ENCODE measurements around the gene DBP. TPM values are rescaled to one million over a fixed set of nuclear protein-coding genes. Genes with fewer than 3 reads are reported as not detected.

Gene DBP
- total and polyA plus RNA-seq, 2 of the 13 experiments (the other 11 are each of a cell fraction or from before 2014, with no cell fraction given): 1.7 to 5.8 TPM

DNA sequence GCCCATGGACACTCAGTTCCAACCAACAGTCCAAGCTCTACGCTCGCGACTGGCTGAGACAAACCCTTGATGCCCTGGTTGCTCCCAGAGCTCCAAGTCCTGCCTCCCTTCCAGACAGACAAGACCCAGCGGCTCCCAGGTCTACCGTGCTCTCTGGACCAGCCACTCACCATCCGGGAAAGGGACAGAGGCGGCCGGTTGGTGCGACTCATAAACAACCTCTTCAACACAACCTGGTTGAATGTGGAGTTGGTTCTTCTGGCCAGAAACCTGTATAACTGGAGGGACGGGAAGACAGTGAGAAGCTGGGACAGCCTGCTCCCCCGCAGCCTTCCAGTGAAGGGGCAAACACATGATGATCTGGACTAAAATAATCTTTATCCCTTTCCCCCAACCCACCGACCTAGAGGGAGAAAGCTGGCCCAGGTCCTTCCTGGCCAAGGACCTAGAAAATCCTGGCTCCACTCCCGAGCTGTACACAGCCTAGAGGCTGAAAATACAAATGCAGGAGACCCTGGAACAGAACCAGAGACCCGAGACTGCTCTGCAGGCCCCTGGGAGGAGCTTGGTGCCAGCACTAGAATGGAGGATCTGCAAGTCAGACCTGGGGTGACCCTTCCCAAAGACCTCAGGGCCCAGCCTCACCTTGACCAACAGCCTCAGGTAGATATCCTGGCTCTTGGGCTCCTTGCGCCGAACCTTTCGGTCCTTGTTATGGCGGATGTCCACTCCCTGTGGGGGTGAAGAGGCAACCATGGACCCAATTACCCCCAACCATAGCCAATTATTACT, 19.8 kb downstream of the DBP start:
- Histone ChIP-seq H3K4me3 (replicated peaks in 1 of 3; ENCODE audit: insufficient read depth in 1 of 3, low read depth in 2 of 3, low read length in 3 of 3) (peak overlapping the region; percentile 89 to 99 (median 89)), H3K79me2 (ENCODE audit: insufficient read depth, low read length) (peaks cover 33% of the 10 kb centered on the region), H3K4me2 (ENCODE audit: low read depth, low read length) (peak overlapping the region; percentile 89), H3K4me1 (ENCODE audit: insufficient read depth, low read length) (peaks cover 44% of the 10 kb centered on the region), H3K36me3 (replicated peaks in 1 of 2; ENCODE audit: control insufficient read depth in 1 of 2, insufficient read depth in 2 of 2, low read length in 2 of 2) (peaks cover 15 to 28% of the 10 kb centered on the region in 2 experiments), H3K9ac (ENCODE audit: insufficient read depth, low read depth, low read length) (peak overlapping the region; percentile 96), H3K27me3 (ENCODE audit: control insufficient read depth in 1 of 2, insufficient read depth in 2 of 2, low read length in 2 of 2) (no peaks in the 10 kb centered on the region; a peak in 1 of 5 replicates), H2AFZ (ENCODE audit: low read length) (no peak overlapping the region), H3K9me3 (ENCODE audit: low read length) (no peaks in the 10 kb centered on the region), H4K20me1 (ENCODE audit: insufficient read depth, low read length) (peaks cover 38% of the 10 kb centered on the region), H3K27ac (ENCODE audit: extremely low read length, insufficient read depth, low read length) (peak overlapping the region; percentile 76)
- ChIA-PET CTCF (ENCODE audit: low intra/inter-chr PET ratio, low total read pairs) (no interaction called here), POLR2A (interaction anchor here (1.0 to 1.4 kb wide), 3 partner anchors 9 to 20 kb away, joined by 3 to 5 read pairs (median 3); no protein-coding TSS in a partner anchor)
- intact Hi-C loops (cut with micrococcal nuclease; ENCODE audit: unreplicated experiment): no loop called here
- BruUV-seq (replicated peaks): no TSS peak
- 77% methylated on average over 16 of the region's 18 CpGs for WGBS (ENCODE audit: low lambda C conversion rate)
- in situ Hi-C loops (cut with HindIII; ENCODE audit: extremely low pct_ligation_motif_present, low pct_unique_long_range_greater_than_20kb): no loop called here
- ATAC-seq (no peak), FAIRE-seq (no peak), DNase-seq (ENCODE audit: low spot score) (no peak)
- TF ChIP-seq AGO2 (optimal IDR thresholded peaks at IDR 0.05; ENCODE audit: low read depth, low read length): peak; percentile 20
- TF ChIP-seq SAP130 (CRISPR knock-in tag; IDR thresholded peaks at IDR 0.05; ENCODE audit: low read depth): no peak
- TF ChIP-seq HNF4A (CRISPR knock-in tag; IDR thresholded peaks at IDR 0.05): no peak
- TF ChIP-seq PCBP2 (optimal IDR thresholded peaks at IDR 0.05; ENCODE audit: low read depth, low read length, poor library complexity, severe bottlenecking): no peak
- no peak for TF ChIP-seq NCOA1 (CRISPR knock-in tag; IDR thresholded peaks at IDR 0.05)
- TF ChIP-seq ARID2 (CRISPR knock-in tag; IDR thresholded peaks at IDR 0.05; ENCODE audit: borderline replicate concordance): 0 out of 2 replicates have a peak, but pooled peaks have one; percentile 28
- TF ChIP-seq, protein P1, sequence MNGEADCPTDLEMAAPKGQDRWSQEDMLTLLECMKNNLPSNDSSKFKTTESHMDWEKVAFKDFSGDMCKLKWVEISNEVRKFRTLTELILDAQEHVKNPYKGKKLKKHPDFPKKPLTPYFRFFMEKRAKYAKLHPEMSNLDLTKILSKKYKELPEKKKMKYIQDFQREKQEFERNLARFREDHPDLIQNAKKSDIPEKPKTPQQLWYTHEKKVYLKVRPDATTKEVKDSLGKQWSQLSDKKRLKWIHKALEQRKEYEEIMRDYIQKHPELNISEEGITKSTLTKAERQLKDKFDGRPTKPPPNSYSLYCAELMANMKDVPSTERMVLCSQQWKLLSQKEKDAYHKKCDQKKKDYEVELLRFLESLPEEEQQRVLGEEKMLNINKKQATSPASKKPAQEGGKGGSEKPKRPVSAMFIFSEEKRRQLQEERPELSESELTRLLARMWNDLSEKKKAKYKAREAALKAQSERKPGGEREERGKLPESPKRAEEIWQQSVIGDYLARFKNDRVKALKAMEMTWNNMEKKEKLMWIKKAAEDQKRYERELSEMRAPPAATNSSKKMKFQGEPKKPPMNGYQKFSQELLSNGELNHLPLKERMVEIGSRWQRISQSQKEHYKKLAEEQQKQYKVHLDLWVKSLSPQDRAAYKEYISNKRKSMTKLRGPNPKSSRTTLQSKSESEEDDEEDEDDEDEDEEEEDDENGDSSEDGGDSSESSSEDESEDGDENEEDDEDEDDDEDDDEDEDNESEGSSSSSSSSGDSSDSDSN (CRISPR knock-in tag; IDR thresholded peaks at IDR 0.05): peak; percentile 27; the same call in 1 of the 2 replicates
- no peak for TF ChIP-seq SMYD3 (CRISPR knock-in tag; IDR thresholded peaks at IDR 0.05)
- TF ChIP-seq, protein P2, sequence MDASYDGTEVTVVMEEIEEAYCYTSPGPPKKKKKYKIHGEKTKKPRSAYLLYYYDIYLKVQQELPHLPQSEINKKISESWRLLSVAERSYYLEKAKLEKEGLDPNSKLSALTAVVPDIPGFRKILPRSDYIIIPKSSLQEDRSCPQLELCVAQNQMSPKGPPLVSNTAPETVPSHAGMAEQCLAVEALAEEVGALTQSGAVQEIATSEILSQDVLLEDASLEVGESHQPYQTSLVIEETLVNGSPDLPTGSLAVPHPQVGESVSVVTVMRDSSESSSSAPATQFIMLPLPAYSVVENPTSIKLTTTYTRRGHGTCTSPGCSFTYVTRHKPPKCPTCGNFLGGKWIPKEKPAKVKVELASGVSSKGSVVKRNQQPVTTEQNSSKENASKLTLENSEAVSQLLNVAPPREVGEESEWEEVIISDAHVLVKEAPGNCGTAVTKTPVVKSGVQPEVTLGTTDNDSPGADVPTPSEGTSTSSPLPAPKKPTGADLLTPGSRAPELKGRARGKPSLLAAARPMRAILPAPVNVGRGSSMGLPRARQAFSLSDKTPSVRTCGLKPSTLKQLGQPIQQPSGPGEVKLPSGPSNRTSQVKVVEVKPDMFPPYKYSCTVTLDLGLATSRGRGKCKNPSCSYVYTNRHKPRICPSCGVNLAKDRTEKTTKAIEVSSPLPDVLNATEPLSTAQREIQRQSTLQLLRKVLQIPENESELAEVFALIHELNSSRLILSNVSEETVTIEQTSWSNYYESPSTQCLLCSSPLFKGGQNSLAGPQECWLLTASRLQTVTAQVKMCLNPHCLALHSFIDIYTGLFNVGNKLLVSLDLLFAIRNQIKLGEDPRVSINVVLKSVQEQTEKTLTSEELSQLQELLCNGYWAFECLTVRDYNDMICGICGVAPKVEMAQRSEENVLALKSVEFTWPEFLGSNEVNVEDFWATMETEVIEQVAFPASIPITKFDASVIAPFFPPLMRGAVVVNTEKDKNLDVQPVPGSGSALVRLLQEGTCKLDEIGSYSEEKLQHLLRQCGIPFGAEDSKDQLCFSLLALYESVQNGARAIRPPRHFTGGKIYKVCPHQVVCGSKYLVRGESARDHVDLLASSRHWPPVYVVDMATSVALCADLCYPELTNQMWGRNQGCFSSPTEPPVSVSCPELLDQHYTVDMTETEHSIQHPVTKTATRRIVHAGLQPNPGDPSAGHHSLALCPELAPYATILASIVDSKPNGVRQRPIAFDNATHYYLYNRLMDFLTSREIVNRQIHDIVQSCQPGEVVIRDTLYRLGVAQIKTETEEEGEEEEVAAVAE (CRISPR knock-in tag; IDR thresholded peaks at IDR 0.05; ENCODE audit: borderline replicate concordance): no peak
- TF ChIP-seq CHCHD3 (CRISPR knock-in tag; IDR thresholded peaks at IDR 0.05): no peak
- TF ChIP-seq TRIM24 (CRISPR knock-in tag; IDR thresholded peaks at IDR 0.05): no peak
- TF ChIP-seq, protein P3, sequence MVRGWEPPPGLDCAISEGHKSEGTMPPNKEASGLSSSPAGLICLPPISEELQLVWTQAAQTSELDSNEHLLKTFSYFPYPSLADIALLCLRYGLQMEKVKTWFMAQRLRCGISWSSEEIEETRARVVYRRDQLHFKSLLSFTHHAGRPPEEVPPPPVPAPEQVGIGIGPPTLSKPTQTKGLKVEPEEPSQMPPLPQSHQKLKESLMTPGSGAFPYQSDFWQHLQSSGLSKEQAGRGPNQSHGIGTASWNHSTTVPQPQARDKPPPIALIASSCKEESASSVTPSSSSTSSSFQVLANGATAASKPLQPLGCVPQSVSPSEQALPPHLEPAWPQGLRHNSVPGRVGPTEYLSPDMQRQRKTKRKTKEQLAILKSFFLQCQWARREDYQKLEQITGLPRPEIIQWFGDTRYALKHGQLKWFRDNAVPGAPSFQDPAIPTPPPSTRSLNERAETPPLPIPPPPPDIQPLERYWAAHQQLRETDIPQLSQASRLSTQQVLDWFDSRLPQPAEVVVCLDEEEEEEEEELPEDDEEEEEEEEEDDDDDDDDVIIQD (CRISPR knock-in tag; IDR thresholded peaks at IDR 0.05; ENCODE audit: low read depth): no peak
- TF ChIP-seq HNRNPK (IDR thresholded peaks at IDR 0.05; ENCODE audit: low read depth, low read length, poor library complexity, severe bottlenecking): no peak
- TF ChIP-seq SNAI1 (CRISPR knock-in tag; IDR thresholded peaks at IDR 0.05; ENCODE audit: borderline replicate concordance): no peak

All from HepG2 (cell line).